ENCODE measurements around the gene STRIP2.
"Not testable (repeated sequence)": the region's sequence is repeated elsewhere in the genome, so short reads cannot be mapped to it uniquely, and the experiment has no call there.

The STRIP2 gene

DNA sequence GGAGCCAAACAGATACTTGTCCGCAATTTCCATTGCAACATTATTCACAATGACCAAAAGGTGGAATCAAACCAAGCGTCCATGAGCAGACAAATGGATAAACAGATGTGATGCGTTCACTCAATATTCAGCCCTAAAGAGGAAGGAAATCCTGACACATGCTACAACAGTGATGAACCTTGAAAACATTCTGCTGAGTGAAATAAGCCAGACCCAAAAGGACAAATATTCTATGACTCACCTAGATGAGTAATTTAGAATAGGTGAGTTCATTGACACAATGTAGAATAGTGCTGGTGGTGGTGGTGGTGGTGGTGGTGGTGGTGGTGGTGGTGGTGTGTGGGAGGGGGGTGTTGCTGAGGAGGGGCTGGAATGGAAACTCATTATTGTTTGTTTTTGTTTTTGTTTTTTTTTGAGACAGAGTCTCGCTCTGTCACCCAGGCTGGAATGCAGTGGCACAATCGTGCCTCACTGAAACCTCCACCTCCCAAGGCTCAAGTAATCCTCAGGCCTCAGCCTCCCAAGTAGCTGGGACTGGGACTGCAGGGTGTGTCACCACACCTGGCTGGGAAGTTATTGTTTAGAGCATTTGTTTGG is 96.7 kb downstream of the STRIP2 start:
- Histone ChIP-seq H3K27me3 (ENCODE audit: control insufficient read depth, insufficient read depth, low read length) (no peaks in the 10 kb centered on the region), H3K4me3 (ENCODE audit: low read length) (no peak overlapping the region), H3K4me1 (ENCODE audit: control insufficient read depth, insufficient read depth, low read length) (no peaks in the 10 kb centered on the region), H3K27ac (ENCODE audit: low read depth, low read length) (no peak overlapping the region), H3K36me3 (ENCODE audit: control insufficient read depth, insufficient read depth, low read length) (no peaks in the 10 kb centered on the region), H3K9ac (ENCODE audit: low read length) (no peak overlapping the region)

DNA sequence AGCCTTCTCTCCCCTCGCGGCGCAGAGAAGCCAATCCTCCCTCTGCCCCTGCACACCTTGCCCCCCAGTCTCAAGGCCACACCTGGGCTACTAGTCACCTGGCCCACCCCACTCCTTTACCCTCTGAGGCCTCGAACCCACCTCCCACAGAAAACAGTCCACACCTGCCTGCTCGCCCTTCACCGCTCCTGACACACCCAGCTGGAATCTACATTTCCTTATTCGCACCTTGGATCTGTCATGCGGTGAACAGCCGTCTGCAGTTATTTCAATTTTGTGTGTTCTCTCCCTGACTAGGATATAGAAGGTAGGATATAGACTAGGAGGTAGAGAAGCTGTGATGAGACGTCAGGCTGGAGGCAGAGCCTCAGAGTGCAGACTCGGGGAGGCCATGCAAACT is 97.5 kb downstream of the STRIP2 start:
- no peak overlapping the region for H3K4me3 ChIP-seq (ENCODE audit: low read length)
- no peaks in the 10 kb centered on the region for H3K36me3 ChIP-seq (ENCODE audit: control insufficient read depth, insufficient read depth, low read length)
- H3K4me1 ChIP-seq (ENCODE audit: control insufficient read depth, insufficient read depth, low read length), result no peaks in the 10 kb centered on the region
- no peaks in the 10 kb centered on the region for H3K27me3 ChIP-seq (ENCODE audit: control insufficient read depth, insufficient read depth, low read length)
- H3K27ac ChIP-seq (ENCODE audit: low read depth, low read length), result no peak overlapping the region
- H3K9ac ChIP-seq (ENCODE audit: low read length), result no peak overlapping the region

DNA sequence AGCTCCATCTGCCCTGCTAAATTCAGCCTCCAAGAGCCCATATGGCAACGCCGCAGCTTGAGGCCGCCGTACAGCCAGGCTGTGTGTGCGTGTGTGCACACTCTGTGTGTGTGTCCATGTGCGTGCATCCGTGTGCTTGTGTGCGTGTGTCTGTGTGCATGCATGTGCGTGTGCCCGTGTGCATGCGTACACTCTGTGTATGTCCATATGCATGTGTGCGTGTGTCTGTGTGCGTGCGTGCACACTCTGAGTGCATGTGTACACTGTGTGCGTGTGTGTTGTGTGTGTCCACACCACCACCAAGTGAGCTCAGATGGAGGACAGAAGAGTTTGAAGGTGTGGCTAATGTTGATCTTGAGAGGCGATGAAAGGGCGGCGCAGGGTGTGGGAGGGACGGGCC is 98.1 kb downstream of the STRIP2 start:
- H3K9ac ChIP-seq (ENCODE audit: low read length), result no peak overlapping the region
- no peak overlapping the region for H3K4me3 ChIP-seq (ENCODE audit: low read length)
- no peaks in the 10 kb centered on the region for H3K4me1 ChIP-seq (ENCODE audit: control insufficient read depth, insufficient read depth, low read length)
- no peaks in the 10 kb centered on the region for H3K27me3 ChIP-seq (ENCODE audit: control insufficient read depth, insufficient read depth, low read length)
- H3K36me3 ChIP-seq (ENCODE audit: control insufficient read depth, insufficient read depth, low read length), result no peaks in the 10 kb centered on the region
- no peak overlapping the region for H3K27ac ChIP-seq (ENCODE audit: low read depth, low read length)

DNA sequence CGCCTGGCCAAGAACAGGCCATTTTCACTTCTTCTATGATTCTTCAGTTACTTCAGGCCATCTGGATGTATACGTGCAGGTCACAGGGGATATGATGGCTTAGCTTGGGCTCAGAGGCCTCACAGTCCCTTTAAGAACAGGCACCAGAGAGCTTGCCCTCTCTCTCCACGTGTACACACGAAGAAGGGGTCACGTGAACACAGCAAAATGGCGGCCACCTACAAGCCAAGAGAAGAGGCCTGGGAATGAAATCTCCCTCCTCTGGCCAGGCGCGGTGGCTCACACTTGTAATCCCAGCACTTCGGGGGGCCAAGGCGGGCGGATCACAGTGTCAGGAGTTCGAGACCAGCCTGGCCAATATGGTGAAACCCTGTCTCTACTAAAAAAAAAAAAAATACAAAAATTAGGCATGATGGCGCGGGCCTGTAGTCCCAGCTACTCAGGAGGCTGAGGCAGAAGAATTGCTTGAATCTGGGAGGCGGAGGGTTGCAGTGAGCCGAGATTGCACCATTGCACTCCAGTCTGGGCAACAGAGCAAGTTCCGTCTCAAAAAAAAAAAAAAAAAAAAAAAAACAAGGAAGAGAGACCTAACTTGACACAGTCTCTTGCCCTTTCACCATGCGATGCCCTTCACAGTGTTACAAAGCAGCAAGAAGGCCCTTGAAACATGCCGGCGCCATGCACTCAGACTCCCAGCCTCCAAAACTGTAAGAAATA is 100.5 kb downstream of the STRIP2 start:
- not testable (repeated sequence) for H3K4me3 ChIP-seq (ENCODE audit: low read length); H3K9ac ChIP-seq (ENCODE audit: low read length); H3K4me1 ChIP-seq (ENCODE audit: control insufficient read depth, insufficient read depth, low read length); H3K27me3 ChIP-seq (ENCODE audit: control insufficient read depth, insufficient read depth, low read length); H3K36me3 ChIP-seq (ENCODE audit: control insufficient read depth, insufficient read depth, low read length); H3K27ac ChIP-seq (ENCODE audit: low read depth, low read length)

DNA sequence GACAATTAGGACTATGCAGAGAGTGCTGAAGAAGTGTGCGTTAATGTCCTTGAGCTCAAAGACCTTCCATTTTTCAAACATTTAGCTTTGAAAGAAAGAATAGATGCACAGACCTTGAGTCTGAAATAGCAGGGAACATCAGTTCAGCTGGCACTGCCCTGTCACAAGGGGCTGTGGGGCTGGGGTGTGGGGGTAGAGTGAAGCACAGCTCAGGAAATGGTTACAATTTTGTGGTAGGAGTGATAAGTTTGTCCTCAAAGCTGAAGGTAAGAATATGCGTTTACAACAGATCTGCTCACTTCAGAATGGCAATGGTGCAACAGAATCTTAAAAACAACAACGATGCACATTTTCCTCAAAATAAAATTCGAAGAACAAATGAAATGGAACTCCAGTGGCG is 101.7 kb downstream of the STRIP2 start:
- no peaks in the 10 kb centered on the region for H3K27me3 ChIP-seq (ENCODE audit: control insufficient read depth, insufficient read depth, low read length)
- no peak overlapping the region for H3K9ac ChIP-seq (ENCODE audit: low read length)
- H3K36me3 ChIP-seq (ENCODE audit: control insufficient read depth, insufficient read depth, low read length), result no peaks in the 10 kb centered on the region
- H3K4me3 ChIP-seq (ENCODE audit: low read length), result no peak overlapping the region
- no peaks in the 10 kb centered on the region for H3K4me1 ChIP-seq (ENCODE audit: control insufficient read depth, insufficient read depth, low read length)
- H3K27ac ChIP-seq (ENCODE audit: low read depth, low read length), result no peak overlapping the region

DNA sequence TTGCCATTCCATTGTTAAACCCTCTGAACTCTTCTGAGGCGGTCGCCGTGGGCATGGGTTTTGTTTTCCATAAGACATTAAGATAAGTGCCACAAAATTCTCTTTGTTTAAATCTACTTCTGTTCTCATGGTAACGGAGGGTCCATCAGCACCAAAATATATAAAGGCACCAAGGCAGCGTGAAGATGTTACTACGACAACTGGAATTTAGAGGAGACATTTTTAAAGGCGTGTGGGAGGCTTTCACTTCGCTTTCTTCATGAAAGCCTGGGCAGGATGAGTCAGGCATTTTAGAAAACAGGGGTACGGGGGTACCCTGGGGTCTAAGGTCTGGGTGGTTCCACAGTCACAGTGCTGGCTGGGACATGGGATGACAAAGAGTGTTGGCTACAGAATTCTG is 102.1 kb downstream of the STRIP2 start:
- no peak overlapping the region for H3K27ac ChIP-seq (ENCODE audit: low read depth, low read length)
- no peaks in the 10 kb centered on the region for H3K36me3 ChIP-seq (ENCODE audit: control insufficient read depth, insufficient read depth, low read length)
- no peaks in the 10 kb centered on the region for H3K27me3 ChIP-seq (ENCODE audit: control insufficient read depth, insufficient read depth, low read length)
- H3K9ac ChIP-seq (ENCODE audit: low read length), result no peak overlapping the region
- H3K4me1 ChIP-seq (ENCODE audit: control insufficient read depth, insufficient read depth, low read length), result no peaks in the 10 kb centered on the region
- no peak overlapping the region for H3K4me3 ChIP-seq (ENCODE audit: low read length)
